BJ (cell line): ENCODE results near the gene MAP3K6. TPM values are rescaled to one million over a fixed set of nuclear protein-coding genes. Genes with fewer than 3 reads are reported as not detected.

Source experiments
- CTCF ChIA-PET: fragments of 350-600 bp; formaldehyde crosslinking; extraction: SDS; loops from one replicate; lab custom pipeline; 2021; ENCODE audit warnings: antibody characterized with exemption, inconsistent platforms; lab: Yijun Ruan, JAX
- POLR2A ChIA-PET: fragments of 300-600 bp; sonication (Branson Sonifier 250); formaldehyde crosslinking; extraction: SDS; loops from one replicate; lab custom pipeline; 2021; ENCODE audit warnings: antibody characterized with exemption; lab: Charles Lee
- DNase-seq: peaks from one replicate; pipeline ENCODE4 v3.0.0-alpha.2; 2011; ENCODE audit warnings: low read depth
- H3K27me3 ChIP-seq: 2 replicates; pipeline ENCODE4 v1.6.0; 2011; ENCODE audit warnings: low read length; ENCODE audit not compliant: control insufficient read depth, insufficient read depth
- H3K36me3 ChIP-seq: 2 replicates; pipeline ENCODE4 v1.5.1; 2011; ENCODE audit warnings: low read length; ENCODE audit not compliant: control insufficient read depth, insufficient read depth
- H3K4me3 ChIP-seq: 2 replicates; pipeline ENCODE4 v1.5.1; 2011; ENCODE audit warnings: low read depth, mild to moderate bottlenecking, control low read depth, low read length
- CTCF ChIP-seq: IDR thresholded peaks from 2 replicates; pipeline ENCODE4 v1.5.1; 2011; ENCODE audit warnings: low read depth, mild to moderate bottlenecking, control low read depth, inconsistent platforms, low read length, moderate library complexity; ENCODE audit not compliant: insufficient read depth
- polyA plus RNA-seq: library from polyadenylated mRNA; depleted of rRNA; stranded (reverse); fragments of >200 nt; gene quantifications from 2 replicates; pipeline ENCODE4 v1.2.3, GENCODE V29; 2011

Gene MAP3K6
- polyA plus RNA-seq, 1 experiment = 18.0 TPM

- DNase-seq = no peak
- Histone ChIP-seq H3K27me3 (no peaks in the 10 kb centered on the region), H3K4me3 (no peak overlapping the region), H3K36me3 (peaks cover 19% of the 10 kb centered on the region)
- no peak for TF ChIP-seq CTCF
- CTCF ChIA-PET = interaction anchor here (1.2 to 3.3 kb wide), 3 partner anchors 12 to 40 kb away, joined by 3 to 10 read pairs (median 7); no protein-coding TSS in a partner anchor
- POLR2A ChIA-PET = no interaction called here
Observed at GRCh38 chr1:27339213-27339612, 27.5 kb downstream of the MAP3K6 start.

GRCh38 chr1:27338751-27339150, 28.0 kb downstream of the MAP3K6 start:
- DNase-seq = no peak
- CTCF ChIA-PET = interaction anchor here (1.2 to 1.5 kb wide), 2 partner anchors 19 to 39 kb away, joined by 3 to 7 read pairs; no protein-coding TSS in a partner anchor

GRCh38 chr1:27336756-27337155, 30.0 kb downstream of the MAP3K6 start:
- Histone ChIP-seq H3K27me3 (no peaks in the 10 kb centered on the region), H3K36me3 (peaks cover 29% of the 10 kb centered on the region), H3K4me3 (no peak overlapping the region)
- ChIA-PET POLR2A (interaction anchor here (0.6 kb wide), 1 partner anchor 264 kb away, joined by 8 read pairs; no protein-coding TSS in a partner anchor), CTCF (interaction anchor here (1.5 to 6.3 kb wide), 4 partner anchors 10 to 293 kb away, joined by 3 to 70 read pairs (median 21); no protein-coding TSS in a partner anchor)
- no peak for TF ChIP-seq CTCF
- DNase-seq = no peak

More at GRCh38 chr1:27338751-27339150, 28.0 kb downstream of the MAP3K6 start:
- POLR2A ChIA-PET = no interaction called here
- no peak overlapping the region for H3K4me3 ChIP-seq
- peaks cover 23% of the 10 kb centered on the region for H3K36me3 ChIP-seq
- H3K27me3 ChIP-seq = no peaks in the 10 kb centered on the region
- no peak for TF ChIP-seq CTCF

- no peak for TF ChIP-seq CTCF
- peaks cover 29% of the 10 kb centered on the region for H3K36me3 ChIP-seq
- no peak overlapping the region for H3K4me3 ChIP-seq
- H3K27me3 ChIP-seq = no peaks in the 10 kb centered on the region
- no peak for DNase-seq
- CTCF ChIA-PET = interaction anchor here (1.5 to 6.3 kb wide), 5 partner anchors 9 to 292 kb away, joined by 3 to 70 read pairs (median 8); partner anchors contain the start of gene MAP3K6
- POLR2A ChIA-PET = no interaction called here
Observed at GRCh38 chr1:27335506-27336422, 31.0 kb downstream of the MAP3K6 start.

GRCh38 chr1:27333717-27334279, 33.0 kb downstream of the MAP3K6 start:
- DNase-seq = no peak
- peaks cover 29% of the 10 kb centered on the region for H3K36me3 ChIP-seq
- TF ChIP-seq CTCF = no peak
- POLR2A ChIA-PET = interaction anchor here (0.5 kb wide), 1 partner anchor 32 kb away, joined by 13 read pairs; no protein-coding TSS in a partner anchor
- H3K27me3 ChIP-seq = no peaks in the 10 kb centered on the region
- CTCF ChIA-PET = interaction anchor here (0.5 to 6.3 kb wide), 18 partner anchors 10 to 367 kb away, joined by 3 to 70 read pairs (median 7); partner anchors contain the start of genes MAP3K6 and SYTL1
- no peak overlapping the region for H3K4me3 ChIP-seq
